Activated T-cell treated with anti-CD3 and anti-CD28 coated beads for 24 hours (primary cell): Measurements from ENCODE around the gene NGEF.
"Not testable (repeated sequence)": the region's sequence is repeated elsewhere in the genome, so short reads cannot be mapped to it uniquely, and the experiment has no call there.

Experiments
- DNase-seq: peaks from one replicate; pipeline ENCODE4 v3.0.0-alpha.2; 2020; ENCODE audit warnings: low read depth

Gene NGEF

GRCh38 chr2:232870766-232871371, 142.2 kb downstream of the NGEF start:
- DNase-seq, result no peak

- DNase-seq, result no peak
Measured at GRCh38 chr2:232870018-232870765, 142.9 kb downstream of the NGEF start, which contains the start of gene SNORC. TSS of gene SNORC (plus strand) at chr2:232870264. CDS start at chr2:232870342, 78 bp downstream.

- no peak for DNase-seq
Measured at GRCh38 chr2:232869138-232870017, 143.7 kb downstream of the NGEF start.

GRCh38 chr2:232866104-232866503, 147.0 kb downstream of the NGEF start:
- DNase-seq, result no peak

- no peak for DNase-seq
Measured at GRCh38 chr2:232865165-232865564, 147.9 kb downstream of the NGEF start.

- DNase-seq, result no peak
Measured at GRCh38 chr2:232863996-232864395, 149.1 kb downstream of the NGEF start.

GRCh38 chr2:232861353-232861752, 151.7 kb downstream of the NGEF start:
- DNase-seq, result no peak

GRCh38 chr2:232860593-232861241, 152.3 kb downstream of the NGEF start:
- DNase-seq, result no peak

- no peak for DNase-seq
Measured at GRCh38 chr2:232859385-232859916, 153.6 kb downstream of the NGEF start.

GRCh38 chr2:232857158-232857563, 155.9 kb downstream of the NGEF start:
- no peak for DNase-seq

- DNase-seq, result no peak
Measured at GRCh38 chr2:232854082-232854481, 159.0 kb downstream of the NGEF start.

GRCh38 chr2:232852676-232853075, 160.4 kb downstream of the NGEF start:
- DNase-seq, result no peak

- DNase-seq, result not testable (repeated sequence)
Measured at GRCh38 chr2:232852081-232852480, 161.0 kb downstream of the NGEF start.

GRCh38 chr2:232850039-232850438, 163.0 kb downstream of the NGEF start:
- no peak for DNase-seq

- no peak for DNase-seq
Measured at GRCh38 chr2:232846055-232846454, 167.0 kb downstream of the NGEF start.

- no peak for DNase-seq
Measured at GRCh38 chr2:232843834-232844233, 169.2 kb downstream of the NGEF start.

- no peak for DNase-seq
Measured at GRCh38 chr2:232842689-232843088, 170.4 kb downstream of the NGEF start.

- DNase-seq, result no peak
Measured at GRCh38 chr2:232839411-232840079, 173.5 kb downstream of the NGEF start.

GRCh38 chr2:232838406-232838874, 174.6 kb downstream of the NGEF start:
- peak; percentile 46 for DNase-seq

- DNase-seq, result no peak
Measured at GRCh38 chr2:232836934-232837333, 176.1 kb downstream of the NGEF start.

- DNase-seq, result no peak
Measured at GRCh38 chr2:232835687-232836208, 177.3 kb downstream of the NGEF start.
